GM21367 (cell line): ENCODE results near the gene FLCN.
"Not testable (repeated sequence)": the region's sequence is repeated elsewhere in the genome, so short reads cannot be mapped to it uniquely, and the experiment has no call there.

ENCODE experiments used
- ATAC-seq: cut with Tn5 transposase; IDR thresholded peaks from one replicate; pipeline ENCODE4 v1.9.1; 2021; ENCODE audit not compliant: unreplicated experiment

The FLCN gene, protein sequence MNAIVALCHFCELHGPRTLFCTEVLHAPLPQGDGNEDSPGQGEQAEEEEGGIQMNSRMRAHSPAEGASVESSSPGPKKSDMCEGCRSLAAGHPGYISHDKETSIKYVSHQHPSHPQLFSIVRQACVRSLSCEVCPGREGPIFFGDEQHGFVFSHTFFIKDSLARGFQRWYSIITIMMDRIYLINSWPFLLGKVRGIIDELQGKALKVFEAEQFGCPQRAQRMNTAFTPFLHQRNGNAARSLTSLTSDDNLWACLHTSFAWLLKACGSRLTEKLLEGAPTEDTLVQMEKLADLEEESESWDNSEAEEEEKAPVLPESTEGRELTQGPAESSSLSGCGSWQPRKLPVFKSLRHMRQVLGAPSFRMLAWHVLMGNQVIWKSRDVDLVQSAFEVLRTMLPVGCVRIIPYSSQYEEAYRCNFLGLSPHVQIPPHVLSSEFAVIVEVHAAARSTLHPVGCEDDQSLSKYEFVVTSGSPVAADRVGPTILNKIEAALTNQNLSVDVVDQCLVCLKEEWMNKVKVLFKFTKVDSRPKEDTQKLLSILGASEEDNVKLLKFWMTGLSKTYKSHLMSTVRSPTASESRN

DNA sequence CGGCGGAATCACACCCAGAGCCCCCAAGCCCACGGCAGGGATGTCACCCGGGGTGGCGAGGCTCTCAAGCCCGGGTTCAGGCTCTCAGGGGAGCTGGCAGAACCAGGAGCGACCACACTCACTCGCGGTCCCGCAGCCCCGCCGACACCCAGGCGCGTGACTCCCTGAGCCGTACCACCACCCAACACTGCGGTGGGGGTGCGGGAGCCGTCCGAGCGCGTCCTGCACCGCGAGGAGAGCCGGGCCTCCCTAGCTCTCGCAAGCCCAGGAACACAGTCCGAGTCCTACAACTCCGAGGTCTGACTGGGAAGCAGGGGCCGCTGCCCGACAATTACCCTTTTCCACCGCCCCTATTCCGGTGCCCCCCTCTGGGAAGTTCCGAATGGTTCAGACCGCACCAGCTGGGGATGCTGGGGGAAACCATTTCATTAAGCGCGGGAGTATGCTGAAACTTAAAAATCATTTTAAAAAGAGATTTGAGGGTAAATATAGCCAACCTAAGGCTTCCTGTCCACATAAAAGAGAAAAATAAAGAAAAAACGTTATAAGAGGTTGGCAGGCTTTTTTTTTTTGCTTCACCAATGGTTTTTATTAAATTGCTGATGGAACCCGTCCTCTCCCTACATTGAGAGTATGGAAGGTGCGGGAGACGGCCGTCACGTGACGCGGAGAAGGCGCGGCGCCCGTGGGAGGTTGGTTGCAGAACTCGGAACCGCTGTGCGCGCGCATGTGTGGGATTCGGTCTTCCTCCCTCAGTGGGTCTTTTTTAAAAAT lies at the start of gene FLCN:
Gene FLCN, minus strand, starts transcription at position 143 of the 774 bp plus-strand sequence. CDS start 9,031 bp downstream, outside the sequence.
- ATAC-seq = peak; percentile 57

DNA sequence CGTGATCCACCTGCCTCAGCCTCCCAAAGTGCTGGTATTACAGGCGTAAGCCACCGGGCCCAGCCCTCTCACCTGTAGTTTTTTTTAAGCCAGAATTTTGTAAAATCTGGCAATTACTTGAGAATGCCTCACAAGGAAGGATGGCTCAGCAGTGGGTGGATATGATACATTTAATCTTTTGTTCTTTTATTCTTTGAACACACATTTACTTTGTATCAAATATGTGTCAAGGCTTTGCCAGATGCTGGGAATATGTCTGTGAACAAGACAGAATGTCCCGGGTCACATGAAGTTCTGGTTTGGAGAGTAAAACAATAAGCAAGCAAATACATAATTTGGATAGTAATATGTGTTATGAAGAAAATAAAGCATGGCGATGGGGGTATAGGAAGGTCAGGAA lies 49.0 kb upstream of the FLCN start:
- ATAC-seq = no peak

- ATAC-seq = peak; percentile 82
Measured at GRCh38 chr17:17280613-17281549, 43.9 kb upstream of the FLCN start, which contains the start of gene COPS3. Gene COPS3, minus strand, starts transcription at chr17:17281246. Its CDS starts 60 bp downstream, at chr17:17281186.

GRCh38 chr17:17279316-17279715 lies 42.3 kb upstream of the FLCN start:
- ATAC-seq = no peak

- ATAC-seq = not testable (repeated sequence)
Measured at GRCh38 chr17:17277431-17277830, 40.5 kb upstream of the FLCN start.

- no peak for ATAC-seq
Measured at GRCh38 chr17:17275971-17276370, 39.0 kb upstream of the FLCN start.

- ATAC-seq = no peak
Measured at GRCh38 chr17:17269926-17270773, 33.2 kb upstream of the FLCN start.

DNA sequence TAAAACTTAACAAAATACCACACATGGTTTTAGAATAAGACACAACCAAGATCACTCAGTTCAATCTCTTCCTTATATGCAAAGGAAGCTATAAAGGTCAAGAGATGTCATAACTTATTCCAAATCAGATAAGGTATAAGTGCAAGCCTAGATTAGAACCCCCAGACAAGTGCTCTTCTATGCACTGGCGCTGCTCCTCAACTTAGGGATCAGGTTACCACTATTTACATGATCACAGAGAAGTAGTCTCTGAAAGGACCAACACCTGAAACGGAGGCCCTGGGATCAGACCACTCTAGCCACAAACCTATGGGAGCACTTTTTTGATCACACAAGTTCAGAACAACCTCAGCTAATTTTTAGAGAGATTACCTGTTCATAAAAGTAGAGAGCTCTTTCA lies 27.5 kb upstream of the FLCN start:
- ATAC-seq = no peak

- ATAC-seq = no peak
Measured at GRCh38 chr17:17258998-17259397, 22.0 kb upstream of the FLCN start.

DNA sequence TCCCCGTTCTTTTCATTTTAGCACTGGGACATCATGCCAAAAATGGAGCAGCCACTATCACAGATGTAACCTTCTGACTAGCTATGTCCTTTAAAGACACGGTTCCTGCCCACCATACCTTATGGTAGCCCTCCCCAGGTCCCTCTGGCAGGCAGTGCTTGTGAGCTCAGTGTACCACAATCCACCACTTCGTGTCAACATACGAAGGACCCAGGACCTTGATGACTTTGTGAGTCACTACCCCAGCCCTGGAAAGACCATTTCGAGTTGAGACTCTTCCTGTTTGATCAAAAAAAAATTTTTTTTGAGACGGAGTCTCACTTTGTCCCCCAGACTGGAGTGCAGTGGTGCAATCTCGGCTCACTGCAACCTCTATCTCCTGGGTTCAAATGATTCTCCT lies 21.0 kb upstream of the FLCN start:
- ATAC-seq = no peak

- no peak for ATAC-seq
Measured at GRCh38 chr17:17256316-17256715, 19.3 kb upstream of the FLCN start.

DNA sequence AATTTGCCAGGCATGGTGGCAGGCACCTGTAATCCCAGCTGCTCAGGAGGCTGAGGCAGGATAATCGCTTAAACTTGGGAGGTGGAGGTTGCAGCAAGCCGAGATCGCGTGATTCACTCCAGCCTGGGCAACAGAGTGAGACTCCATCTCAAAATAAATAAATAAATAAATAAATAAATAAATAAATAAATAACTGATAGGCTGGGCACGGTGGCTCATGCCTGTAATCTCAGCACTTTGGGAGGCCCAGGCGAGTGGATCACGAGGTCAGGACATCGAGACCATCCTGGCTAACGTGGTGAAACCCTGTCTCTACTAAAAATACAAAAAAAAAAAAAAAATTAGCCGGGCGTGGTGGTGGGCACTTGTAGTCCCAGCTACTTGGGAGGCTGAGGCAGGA lies 18.7 kb upstream of the FLCN start:
- ATAC-seq = not testable (repeated sequence)

- no peak for ATAC-seq
Measured at GRCh38 chr17:17254036-17254435, 17.1 kb upstream of the FLCN start.

DNA sequence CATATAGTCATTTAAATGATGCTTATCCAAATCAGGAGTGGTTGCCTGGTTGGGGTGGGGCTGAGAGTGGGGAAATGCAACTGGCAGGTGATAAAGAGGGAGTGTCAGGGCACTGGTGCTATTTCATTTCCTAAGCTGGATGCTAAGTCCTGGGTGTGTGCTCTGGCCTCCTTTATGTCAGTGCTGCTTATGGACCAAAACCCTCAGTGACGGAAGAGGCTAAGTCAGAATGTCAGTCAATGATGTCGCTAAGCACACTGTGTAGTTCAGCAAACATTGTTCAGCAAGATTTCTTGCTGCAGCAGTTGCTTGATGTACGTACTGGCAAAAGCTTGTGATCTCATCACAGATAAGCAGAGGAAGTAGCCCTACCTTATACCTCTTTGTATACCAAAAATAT lies 16.4 kb upstream of the FLCN start:
- ATAC-seq = no peak

GRCh38 chr17:17252149-17252661 lies 15.2 kb upstream of the FLCN start:
- no peak for ATAC-seq

GRCh38 chr17:17246879-17247278 lies 9.9 kb upstream of the FLCN start:
- ATAC-seq = no peak

DNA sequence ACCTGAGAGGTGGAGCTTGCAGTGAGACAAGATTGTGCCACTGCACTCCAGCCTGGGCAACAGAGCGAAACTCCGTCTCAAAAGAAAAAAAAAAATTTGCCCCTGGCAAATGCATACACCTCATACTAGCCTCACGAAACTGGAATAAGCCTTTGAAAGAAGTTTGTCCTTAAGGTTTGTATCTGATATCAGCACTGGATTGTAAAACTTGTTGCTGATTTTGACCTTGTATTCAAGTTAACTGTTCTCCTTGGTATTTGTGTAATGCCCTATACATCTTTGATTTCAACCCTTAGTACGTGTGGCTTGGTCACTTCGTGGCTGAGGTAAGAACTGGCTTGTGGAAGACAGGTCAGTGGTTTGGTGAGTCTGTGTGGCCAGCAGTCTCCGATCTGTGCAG lies 6.2 kb upstream of the FLCN start:
- no peak for ATAC-seq

GRCh38 chr17:17242246-17242645 lies 5.3 kb upstream of the FLCN start:
- no peak for ATAC-seq

- ATAC-seq = no peak
Measured at GRCh38 chr17:17241656-17242055, 4.7 kb upstream of the FLCN start.

GRCh38 chr17:17239832-17240231 lies 2.9 kb upstream of the FLCN start:
- no peak for ATAC-seq
